ENCODE measurements around the gene MMAB. TPM values are rescaled to one million over a fixed set of nuclear protein-coding genes. Genes with fewer than 3 reads are reported as not detected.

The MMAB gene
- total RNA-seq, 4 donors from 2014 or later: 21.2 to 54.3 (median 25.6) TPM

- Histone ChIP-seq H3K4me3 (no peak overlapping the region), H3K27me3 (peaks cover 27 to 28% (median 28%) of the 10 kb centered on the region in 3 donors), H3K27ac (no peak overlapping the region), H3K36me3 (peaks cover 0 to 8% of the 10 kb centered on the region in 2 donors), H3K4me1 (no peaks in the 10 kb centered on the region), H3K9me3 (no peaks in the 10 kb centered on the region)
- DNase-seq: no peak
- no peak for ATAC-seq
- intact Hi-C loops (cut with DNase I; ENCODE audit: low total_unique reads): no loop called here
- no peak for TF ChIP-seq CTCF (IDR thresholded peaks at IDR 0.05 in 4 of 5, conservative IDR thresholded peaks at IDR 0.05 in 1 of 5)
- in situ Hi-C loops (cut with MboI; ENCODE audit: low sequenced_read_pairs in 4 of 4): no loop called here
Observed at GRCh38 chr12:109553906-109554500, 19.3 kb downstream of the MMAB start.

GRCh38 chr12:109553483-109553882, 19.8 kb downstream of the MMAB start:
- Histone ChIP-seq H3K27ac (no peak overlapping the region), H3K27me3 (peaks cover 32 to 33% (median 33%) of the 10 kb centered on the region in 3 donors), H3K36me3 (peaks cover 0 to 8% of the 10 kb centered on the region in 2 donors), H3K4me3 (no peak overlapping the region), H3K9me3 (no peaks in the 10 kb centered on the region), H3K4me1 (no peaks in the 10 kb centered on the region)
- DNase-seq (no peak), ATAC-seq (no peak)
- intact Hi-C loops (cut with DNase I; ENCODE audit: low total_unique reads): no loop called here
- no peak for TF ChIP-seq POLR2A (IDR thresholded peaks at IDR 0.05)
- TF ChIP-seq CTCF (IDR thresholded peaks at IDR 0.05 in 4 of 5, conservative IDR thresholded peaks at IDR 0.05 in 1 of 5): no peak
- in situ Hi-C loops (cut with MboI; ENCODE audit: low sequenced_read_pairs in 4 of 4): no loop called here

- TF ChIP-seq CTCF (IDR thresholded peaks at IDR 0.05 in 4 of 5, conservative IDR thresholded peaks at IDR 0.05 in 1 of 5): no peak
- no peak for TF ChIP-seq POLR2A (IDR thresholded peaks at IDR 0.05)
- no peak for DNase-seq
- Histone ChIP-seq H3K36me3 (peaks cover 0 to 8% of the 10 kb centered on the region in 2 donors), H3K27me3 (peaks cover 36 to 38% (median 38%) of the 10 kb centered on the region in 3 donors), H3K27ac (no peak overlapping the region), H3K4me1 (no peaks in the 10 kb centered on the region), H3K9me3 (no peaks in the 10 kb centered on the region), H3K4me3 (no peak overlapping the region)
- intact Hi-C loops (cut with DNase I; ENCODE audit: low total_unique reads) (no loop called here), in situ Hi-C loops (cut with MboI; ENCODE audit: low sequenced_read_pairs in 4 of 4) (no loop called here)
- no peak for ATAC-seq
Observed at GRCh38 chr12:109552971-109553370, 20.3 kb downstream of the MMAB start.

GRCh38 chr12:109551108-109551507, 22.2 kb downstream of the MMAB start:
- no peaks in the 10 kb centered on the region for H3K4me1 ChIP-seq
- H3K36me3 ChIP-seq: no peaks in the 10 kb centered on the region
- in situ Hi-C loops (cut with MboI; ENCODE audit: low sequenced_read_pairs in 4 of 4) (no loop called here), intact Hi-C loops (cut with DNase I; ENCODE audit: low total_unique reads) (no loop called here)
- no peak overlapping the region for H3K4me3 ChIP-seq
- no peak overlapping the region for H3K27ac ChIP-seq
- ATAC-seq (no peak), DNase-seq (no peak)
- TF ChIP-seq CTCF (IDR thresholded peaks at IDR 0.05 in 4 of 5, conservative IDR thresholded peaks at IDR 0.05 in 1 of 5) (no peak), POLR2A (IDR thresholded peaks at IDR 0.05) (no peak)
- H3K9me3 ChIP-seq: no peaks in the 10 kb centered on the region
- peaks cover 36 to 44% (median 42%) of the 10 kb centered on the region in 3 donors for H3K27me3 ChIP-seq

- ATAC-seq: no peak
- no peak overlapping the region for H3K27ac ChIP-seq
- H3K4me3 ChIP-seq: no peak overlapping the region
- intact Hi-C loops (cut with DNase I; ENCODE audit: low total_unique reads) (no loop called here), in situ Hi-C loops (cut with MboI; ENCODE audit: low sequenced_read_pairs in 4 of 4) (no loop called here)
- H3K27me3 ChIP-seq: peaks cover 36 to 44% (median 42%) of the 10 kb centered on the region in 3 donors
- TF ChIP-seq POLR2A (IDR thresholded peaks at IDR 0.05) (no peak), CTCF (IDR thresholded peaks at IDR 0.05 in 4 of 5, conservative IDR thresholded peaks at IDR 0.05 in 1 of 5) (no peak)
- no peaks in the 10 kb centered on the region for H3K36me3 ChIP-seq
- DNase-seq: no peak
- no peaks in the 10 kb centered on the region for H3K9me3 ChIP-seq
- no peaks in the 10 kb centered on the region for H3K4me1 ChIP-seq
Observed at GRCh38 chr12:109550281-109550680, 23.0 kb downstream of the MMAB start.
